ENCODE measurements around the gene TP63. TPM values are rescaled to one million over a fixed set of nuclear protein-coding genes. Genes with fewer than 3 reads are reported as not detected.

Gene TP63
- polyA plus RNA-seq, 3 donors: 0.03 to 0.22 (median 0.16) TPM

DNA sequence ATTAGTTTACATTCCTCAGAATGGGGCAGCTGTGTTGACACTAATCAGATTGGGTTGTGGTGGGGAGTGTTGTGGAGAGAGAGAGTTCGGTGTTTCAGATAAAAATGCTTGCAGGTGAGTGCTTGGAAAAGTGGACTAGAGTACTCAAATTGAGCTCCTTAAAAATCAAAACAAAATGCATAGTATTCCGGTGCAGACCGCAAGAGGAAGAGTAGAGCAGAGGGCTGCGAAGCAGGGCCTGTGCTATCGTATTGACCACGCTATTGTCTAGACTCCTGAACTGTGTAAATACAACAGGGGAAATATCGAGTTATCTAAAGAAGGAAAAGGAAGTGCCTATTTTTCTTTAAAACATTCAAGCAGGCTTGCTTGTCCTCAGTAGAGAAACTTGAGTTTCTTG is 159.5 kb downstream of the TP63 start:
- H3K27ac ChIP-seq (ENCODE audit: low read depth, low read length): no peak overlapping the region
- 30 to 49% (median 42%) methylated on average over 7 of the region's 7 CpGs for WGBS, 3 donors

DNA sequence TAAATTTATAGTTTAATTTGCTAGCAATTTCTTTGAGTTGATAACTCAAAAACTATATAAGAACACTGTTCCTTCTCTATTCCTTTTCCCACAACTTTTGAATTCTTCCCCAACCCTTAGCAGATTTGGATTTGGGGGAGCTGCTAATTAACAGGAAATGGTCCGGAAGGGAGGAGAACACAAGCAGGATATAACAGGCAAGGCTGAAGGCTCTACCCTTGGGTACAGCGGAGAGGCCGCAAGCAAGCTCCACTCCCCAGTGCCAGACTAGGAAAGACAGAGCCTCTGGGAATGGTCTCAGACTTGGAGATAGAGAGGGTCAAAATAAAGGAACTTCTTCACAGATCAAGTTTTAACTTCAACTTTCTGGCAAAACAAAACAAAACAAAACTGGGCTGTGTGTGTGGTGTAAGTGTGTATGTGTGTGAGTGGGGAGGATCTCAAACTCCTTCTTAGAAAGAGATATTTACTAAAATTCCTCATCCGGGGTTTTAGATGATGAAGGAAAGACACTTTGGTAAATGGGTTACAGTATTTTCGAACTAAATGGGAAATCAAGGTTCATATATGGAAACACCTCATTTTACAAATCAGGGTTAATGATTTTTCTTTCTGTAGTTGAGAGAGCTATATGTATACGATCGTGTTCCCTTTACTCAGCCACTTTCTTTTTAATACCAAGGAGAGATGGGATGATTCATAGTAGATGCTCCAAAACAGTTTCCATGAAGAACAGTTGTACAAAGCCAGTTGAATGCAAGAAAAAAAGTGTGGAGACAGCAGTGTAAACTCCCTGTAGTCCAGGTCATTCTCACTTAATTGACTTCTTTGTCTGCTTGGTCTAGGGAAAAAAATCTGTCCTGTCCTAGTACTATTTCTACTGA is 161.1 kb downstream of the TP63 start:
- no peak overlapping the region for H3K27ac ChIP-seq (ENCODE audit: low read depth, low read length)
- 75 to 92% (median 84%) methylated on average over 7 of the region's 7 CpGs for WGBS, 3 donors

DNA sequence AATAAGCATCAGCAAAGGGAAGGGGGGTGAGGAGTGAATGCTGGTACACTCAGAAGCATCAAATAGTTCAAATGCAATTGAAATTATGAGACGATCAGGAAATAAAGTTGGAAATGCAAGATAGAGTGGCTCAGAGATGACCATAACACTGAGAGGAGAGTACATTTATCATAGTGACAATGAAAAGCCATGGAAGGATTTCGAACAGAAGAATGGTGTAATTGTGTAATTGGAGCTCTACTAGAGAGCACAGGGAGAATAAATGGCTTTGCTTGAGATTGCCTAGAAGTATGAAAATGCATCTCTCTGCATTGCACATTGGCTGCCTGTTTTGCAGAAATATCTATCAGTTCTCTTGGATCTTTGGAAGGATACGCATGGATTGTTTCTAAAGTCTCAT is 163.3 kb downstream of the TP63 start:
- WGBS, 3 donors: 75 to 76% (median 75%) methylated on average over 3 of the region's 3 CpGs
- no peak overlapping the region for H3K27ac ChIP-seq (ENCODE audit: low read depth, low read length)

DNA sequence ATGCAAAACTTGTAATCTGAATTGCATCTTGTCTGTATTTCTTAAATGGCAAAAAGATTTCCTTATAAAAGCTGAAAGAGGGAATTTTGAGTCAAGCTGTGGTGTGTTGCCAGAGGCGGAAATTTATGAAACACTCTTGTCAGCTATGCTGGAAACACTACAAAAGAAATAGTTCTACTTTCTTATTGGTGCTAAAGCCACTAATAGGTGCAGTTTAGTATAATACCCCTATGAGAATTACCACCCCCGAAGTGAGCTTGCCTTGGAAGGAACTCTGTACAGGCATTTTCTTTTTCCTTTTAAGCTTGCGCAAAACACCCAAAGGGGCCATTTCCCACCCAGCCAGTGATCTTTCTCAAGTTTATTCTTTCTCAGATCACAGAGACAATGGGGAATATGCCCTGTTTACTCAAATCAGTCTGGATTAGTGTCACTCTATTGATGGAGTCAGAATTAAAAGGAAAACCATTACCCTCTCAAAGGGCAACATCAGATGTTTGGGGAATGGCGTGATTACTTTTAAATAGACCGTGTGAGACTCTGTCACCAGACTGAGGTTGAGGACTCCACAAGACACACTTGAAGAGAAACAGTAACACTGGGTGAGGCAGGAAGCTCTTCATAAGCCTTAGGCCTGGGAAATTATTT is 166.0 kb downstream of the TP63 start:
- 73 to 79% (median 76%) methylated on average over 5 of the region's 5 CpGs for WGBS, 3 donors
- H3K27ac ChIP-seq (ENCODE audit: low read depth, low read length): no peak overlapping the region

DNA sequence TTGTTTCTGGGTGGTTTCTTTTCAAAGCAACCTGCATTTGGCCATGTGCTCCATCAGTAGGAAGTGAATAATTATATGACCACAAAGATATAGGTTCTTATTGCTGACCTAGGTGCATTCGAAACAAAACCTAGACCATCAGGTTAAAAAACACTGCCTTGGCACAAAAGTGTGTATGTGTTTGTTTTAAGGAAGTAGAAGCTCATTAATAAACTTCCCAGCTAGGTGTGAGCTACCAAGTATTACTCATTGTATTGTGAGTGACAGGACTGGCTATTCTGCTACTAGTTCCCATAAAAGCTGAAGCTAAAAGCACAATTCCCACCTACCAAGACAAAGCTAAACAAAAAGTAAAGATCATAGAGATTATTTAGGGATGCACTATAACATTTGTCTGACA is 168.2 kb downstream of the TP63 start:
- 58 to 71% (median 67%) methylated on average over 1 of the region's 1 CpG for WGBS, 3 donors
- H3K27ac ChIP-seq (ENCODE audit: low read depth, low read length): no peak overlapping the region

DNA sequence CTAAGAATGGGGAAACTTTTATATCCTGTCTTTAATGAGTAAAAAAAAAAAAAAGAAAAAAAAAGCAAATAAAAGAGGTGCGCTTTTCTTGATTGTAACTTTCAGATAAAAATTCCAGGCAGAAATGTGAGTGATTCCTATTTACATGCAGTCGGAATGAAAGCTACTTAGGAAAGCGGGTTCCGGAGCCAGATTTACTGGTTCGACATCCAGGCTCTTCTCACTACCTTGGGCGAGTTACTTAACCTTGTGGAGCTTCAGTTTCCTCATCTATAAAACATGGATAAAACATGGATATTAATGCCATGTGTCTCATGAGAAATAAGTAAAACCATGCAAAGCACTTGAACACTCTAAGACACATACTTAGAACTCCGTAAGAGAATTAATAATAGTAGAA is 169.2 kb downstream of the TP63 start:
- WGBS, 3 donors: 93 to 96% (median 95%) methylated on average over 7 of the region's 7 CpGs
- H3K27ac ChIP-seq (ENCODE audit: low read depth, low read length): no peak overlapping the region

DNA sequence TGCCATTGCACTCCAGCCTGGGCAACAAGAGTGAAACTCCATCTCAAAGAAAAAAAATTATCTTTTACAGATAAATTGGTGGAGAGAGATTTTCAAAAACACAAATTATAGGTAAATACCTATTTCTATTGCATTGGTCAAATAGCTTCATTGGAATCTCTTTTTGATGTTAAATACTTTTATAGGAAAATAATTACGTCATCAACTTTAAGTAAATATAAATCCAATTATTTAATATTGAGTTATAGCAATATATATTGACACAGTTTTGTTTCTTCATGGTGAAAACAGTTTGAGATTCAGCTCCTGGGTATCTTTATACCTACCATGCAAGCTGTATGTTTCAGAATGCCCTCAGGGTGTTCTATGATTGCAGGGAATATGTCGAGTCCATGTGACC is 172.1 kb downstream of the TP63 start:
- H3K27ac ChIP-seq (ENCODE audit: low read depth, low read length): no peak overlapping the region
- 92 to 96% (median 95%) methylated on average over 2 of the region's 2 CpGs for WGBS, 3 donors

DNA sequence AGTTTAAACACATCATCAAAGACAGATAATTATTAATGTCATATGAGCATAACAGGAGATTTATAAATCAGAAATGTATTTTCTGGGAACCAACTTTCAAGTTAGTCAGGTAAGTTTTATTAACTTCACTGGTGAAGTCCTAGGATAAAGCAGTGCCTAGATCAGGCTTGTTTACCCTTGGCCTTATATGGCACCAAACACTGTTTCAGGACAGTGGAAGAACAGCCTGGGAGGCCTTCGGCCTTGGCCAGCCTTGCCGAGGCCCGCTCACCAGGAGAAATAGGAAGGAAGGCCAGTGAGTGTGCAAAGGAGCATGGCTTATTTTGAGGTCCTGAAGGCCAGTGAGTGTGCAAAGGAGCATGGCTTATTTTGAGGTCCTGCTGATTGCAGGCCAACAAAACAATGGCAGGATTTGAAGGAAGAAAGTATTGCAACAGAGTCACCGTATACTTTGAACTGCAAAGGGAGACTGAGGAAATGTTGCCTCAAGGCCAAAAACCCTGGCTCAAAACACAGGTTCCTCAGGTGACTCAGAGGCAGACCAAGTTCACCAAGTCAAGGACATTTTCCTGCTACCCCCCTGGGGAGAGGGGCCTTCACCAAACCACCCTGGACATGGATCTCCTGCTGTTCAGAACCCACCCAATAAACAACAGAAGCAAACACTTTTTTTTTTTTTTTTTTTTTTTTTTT is 174.3 kb downstream of the TP63 start:
- 66 to 84% (median 80%) methylated on average over 4 of the region's 4 CpGs for WGBS, 3 donors
- no peak overlapping the region for H3K27ac ChIP-seq (ENCODE audit: low read depth, low read length)

DNA sequence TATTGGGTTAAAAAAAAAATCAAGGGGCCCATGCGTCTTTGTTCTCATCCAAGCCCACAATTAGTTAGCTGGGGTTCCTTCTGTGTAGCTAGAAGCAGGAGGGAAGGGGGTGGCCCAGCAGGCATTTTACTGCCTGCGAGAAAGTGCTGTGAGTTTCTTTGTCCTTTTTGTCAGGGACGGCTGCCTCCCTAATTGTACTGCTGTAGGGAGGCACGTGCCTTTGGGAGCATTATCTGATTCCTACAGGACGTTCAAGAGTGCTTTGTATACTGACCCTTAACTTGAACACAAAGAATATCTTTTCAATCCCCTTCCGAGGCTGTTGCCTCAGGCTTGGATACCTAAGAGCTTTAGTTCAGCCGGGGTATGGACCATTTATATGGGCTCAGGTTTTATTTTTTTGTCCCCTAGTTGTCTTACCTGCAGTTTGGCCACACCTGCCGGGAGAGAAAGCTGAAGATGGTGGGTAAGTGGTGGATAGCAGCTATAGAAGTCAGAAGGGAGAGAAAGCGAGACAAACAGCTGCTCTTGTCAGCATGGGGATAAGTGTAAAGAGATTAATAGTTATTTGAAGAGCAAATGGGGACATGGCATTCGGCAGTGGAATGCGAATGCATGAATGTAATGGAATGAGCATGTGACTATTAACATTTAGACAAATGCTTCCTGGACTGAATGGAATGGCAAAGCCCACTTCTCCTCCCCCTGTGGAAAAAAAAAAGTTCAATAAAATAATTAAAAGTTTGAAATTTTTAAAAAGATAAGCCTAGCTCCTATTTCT is 175.2 kb downstream of the TP63 start:
- H3K27ac ChIP-seq (ENCODE audit: low read depth, low read length): no peak overlapping the region
- WGBS, 3 donors: 43 to 69% (median 67%) methylated on average over 11 of the region's 11 CpGs

DNA sequence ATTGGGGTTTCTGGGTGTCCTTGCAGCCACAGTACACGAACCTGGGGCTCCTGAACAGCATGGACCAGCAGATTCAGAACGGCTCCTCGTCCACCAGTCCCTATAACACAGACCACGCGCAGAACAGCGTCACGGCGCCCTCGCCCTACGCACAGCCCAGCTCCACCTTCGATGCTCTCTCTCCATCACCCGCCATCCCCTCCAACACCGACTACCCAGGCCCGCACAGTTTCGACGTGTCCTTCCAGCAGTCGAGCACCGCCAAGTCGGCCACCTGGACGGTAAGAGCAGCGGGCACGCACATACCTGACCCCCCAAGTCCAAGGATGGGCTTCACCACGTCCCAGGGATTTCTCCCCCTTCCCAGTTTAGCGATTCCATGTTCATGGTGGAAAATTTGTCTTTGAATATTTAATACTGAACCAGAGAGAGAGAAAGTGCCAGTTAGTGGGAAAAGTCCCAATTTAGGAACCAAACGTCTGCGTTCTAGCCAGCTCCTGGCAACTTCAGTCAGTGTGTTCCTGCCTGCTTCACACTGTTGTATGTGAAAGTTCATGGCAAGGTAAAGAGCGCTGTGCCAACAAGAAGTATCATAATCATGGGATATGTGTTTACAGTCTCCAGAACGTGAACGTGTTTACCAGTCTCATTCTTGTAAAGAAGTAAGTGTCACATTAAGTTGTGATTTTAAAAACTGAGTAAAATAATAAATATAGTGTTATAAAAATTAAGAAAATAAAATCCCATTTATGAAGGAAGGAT is 177.2 kb downstream of the TP63 start:
- 90 to 94% (median 90%) methylated on average over 29 of the region's 29 CpGs for WGBS, 3 donors
- H3K27ac ChIP-seq (ENCODE audit: low read depth, low read length): no peak overlapping the region

DNA sequence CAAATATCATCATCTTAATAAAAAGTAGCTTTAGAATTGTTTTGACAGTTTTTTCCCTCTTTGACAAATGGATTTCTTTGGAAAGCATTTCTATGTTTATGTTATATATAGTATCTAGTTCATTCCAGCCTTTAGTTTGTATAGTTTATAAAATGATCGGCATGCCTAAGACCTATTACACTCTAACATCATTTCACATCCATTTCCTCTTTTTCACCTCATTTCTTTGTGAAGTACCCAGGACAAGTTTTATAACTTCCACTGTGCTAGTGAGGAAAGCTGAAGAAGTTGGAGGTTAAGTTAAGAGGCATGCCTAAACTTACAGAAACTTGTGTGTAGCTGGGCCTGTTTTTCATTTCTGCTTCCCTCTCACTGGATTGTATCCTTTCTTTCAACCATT is 178.4 kb downstream of the TP63 start:
- no peak overlapping the region for H3K27ac ChIP-seq (ENCODE audit: low read depth, low read length)
- 54 to 67% (median 56%) methylated on average over 1 of the region's 1 CpG for WGBS, 3 donors

DNA sequence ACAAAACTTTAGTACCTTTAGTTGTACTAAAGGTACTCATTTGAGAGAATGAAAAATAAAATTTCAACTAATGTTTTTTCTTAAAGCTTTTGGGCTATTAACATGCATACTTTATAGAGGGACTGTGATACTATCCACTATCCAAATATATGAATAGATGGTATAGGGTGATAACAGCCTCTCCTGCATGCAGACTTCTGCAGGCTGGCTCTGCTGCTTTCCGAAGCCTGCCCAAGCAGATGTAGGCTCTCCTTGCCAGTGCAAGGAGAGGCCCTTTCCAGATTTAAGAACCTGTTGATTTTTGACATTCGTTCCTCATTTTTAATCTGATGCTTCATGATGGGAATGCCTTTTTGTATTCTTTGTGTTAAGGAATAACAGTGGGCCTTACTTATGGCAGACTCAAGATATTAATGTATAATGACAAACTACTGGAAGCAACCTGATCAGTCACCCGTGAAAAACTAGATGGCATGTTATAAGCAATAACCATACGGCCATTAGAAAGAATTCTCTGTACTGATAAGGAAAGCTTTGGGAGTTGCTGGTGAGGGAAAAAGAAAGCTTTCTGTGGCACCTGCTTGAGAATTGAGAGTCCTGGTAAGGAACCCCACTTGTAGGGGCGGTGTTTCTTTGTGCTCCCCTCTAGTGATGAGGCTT is 181.7 kb downstream of the TP63 start:
- 75 to 90% (median 87%) methylated on average over 5 of the region's 5 CpGs for WGBS, 3 donors
- no peak overlapping the region for H3K27ac ChIP-seq (ENCODE audit: low read depth, low read length)

DNA sequence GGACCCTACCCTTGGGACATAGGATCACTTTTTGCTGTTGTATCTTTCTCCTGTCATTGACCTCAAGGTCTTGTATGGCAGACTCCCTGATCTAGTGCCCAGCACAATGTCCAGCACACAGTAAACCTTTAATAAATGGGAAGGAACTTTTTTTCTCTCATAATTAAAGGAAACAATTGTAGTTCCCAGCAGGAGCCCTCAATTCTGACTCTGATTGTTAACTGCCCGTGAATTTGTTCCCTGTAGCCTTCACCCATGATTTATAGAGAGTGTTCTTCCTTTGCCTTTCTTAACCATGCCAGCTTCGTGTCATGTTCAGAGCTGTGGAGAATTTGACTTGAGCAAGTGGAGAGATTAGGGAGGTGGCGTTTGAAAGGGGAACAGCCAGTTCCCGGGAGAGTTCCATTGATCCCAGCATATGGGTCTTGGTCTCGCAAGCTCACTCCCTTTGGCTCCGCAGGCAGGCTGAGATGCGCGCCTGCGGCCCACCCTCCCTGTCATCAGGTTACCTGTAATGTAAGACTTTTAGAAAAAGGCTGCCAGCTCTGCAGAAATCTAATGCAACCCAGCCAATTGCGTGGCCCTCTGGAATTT is 182.6 kb downstream of the TP63 start:
- 61 to 74% (median 72%) methylated on average over 10 of the region's 10 CpGs for WGBS, 3 donors
- no peak overlapping the region for H3K27ac ChIP-seq (ENCODE audit: low read depth, low read length)

DNA sequence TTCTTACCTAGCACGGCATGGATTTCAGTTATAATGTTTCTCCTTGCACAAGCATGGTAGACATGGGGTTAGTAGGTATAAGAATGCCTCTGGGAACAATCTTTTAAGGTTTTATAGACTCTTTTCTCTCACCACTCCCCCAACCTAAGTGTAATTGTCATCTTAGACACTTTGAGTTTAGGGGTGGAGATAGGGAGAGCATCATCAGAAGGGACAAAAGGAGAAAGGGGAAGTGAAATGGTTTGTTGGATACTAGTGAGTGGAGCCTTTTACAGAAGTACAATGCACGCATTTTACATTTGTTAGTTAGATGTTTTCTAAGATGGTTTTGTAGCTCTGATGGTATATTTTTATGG is 189.2 kb downstream of the TP63 start:
- 85 to 95% (median 88%) methylated on average over 2 of the region's 2 CpGs for WGBS, 3 donors
- H3K27ac ChIP-seq (ENCODE audit: low read depth, low read length): no peak overlapping the region

DNA sequence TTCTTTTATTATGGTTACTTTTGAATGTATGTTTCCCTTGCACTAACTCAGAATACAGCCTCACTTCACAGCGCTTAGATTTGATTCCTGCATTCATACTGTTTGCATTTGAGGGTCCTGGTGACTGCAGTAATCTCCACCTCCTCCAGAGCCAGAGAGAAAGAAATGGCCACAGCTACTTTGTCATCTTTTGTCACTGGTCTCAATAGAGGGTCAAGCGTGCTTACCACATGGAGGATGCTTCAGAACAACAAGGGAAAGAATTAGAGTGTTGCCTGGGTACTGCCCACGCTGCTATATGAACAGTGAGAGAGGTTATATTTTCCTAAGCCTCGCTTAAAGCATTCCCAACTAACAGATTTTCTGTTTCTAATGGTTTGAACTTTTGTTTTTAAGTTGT is 190.1 kb downstream of the TP63 start:
- 51 to 67% (median 62%) methylated on average over 4 of the region's 4 CpGs for WGBS, 3 donors
- no peak overlapping the region for H3K27ac ChIP-seq (ENCODE audit: low read depth, low read length)

DNA sequence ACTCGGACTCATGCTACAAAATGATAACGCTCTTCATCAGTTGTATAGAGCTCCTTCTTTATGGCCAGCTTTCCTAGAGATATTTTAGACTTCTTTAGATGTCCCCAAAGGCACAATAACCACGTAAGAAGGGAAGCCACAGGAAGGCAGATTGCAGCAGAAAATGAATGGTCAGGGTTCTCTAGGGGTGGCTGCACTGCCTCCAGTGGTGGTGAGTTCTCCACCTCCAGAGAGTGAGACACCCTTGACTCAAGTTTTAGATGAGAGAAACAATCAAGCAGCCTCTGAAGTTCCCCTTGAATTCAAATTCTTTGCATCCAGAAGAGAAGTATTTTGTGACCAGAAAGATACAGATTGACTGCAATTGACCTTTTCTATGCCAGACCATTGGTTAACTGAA is 191.5 kb downstream of the TP63 start:
- 66 to 72% (median 70%) methylated on average over 3 of the region's 3 CpGs for WGBS, 3 donors
- H3K27ac ChIP-seq (ENCODE audit: low read depth, low read length): no peak overlapping the region

DNA sequence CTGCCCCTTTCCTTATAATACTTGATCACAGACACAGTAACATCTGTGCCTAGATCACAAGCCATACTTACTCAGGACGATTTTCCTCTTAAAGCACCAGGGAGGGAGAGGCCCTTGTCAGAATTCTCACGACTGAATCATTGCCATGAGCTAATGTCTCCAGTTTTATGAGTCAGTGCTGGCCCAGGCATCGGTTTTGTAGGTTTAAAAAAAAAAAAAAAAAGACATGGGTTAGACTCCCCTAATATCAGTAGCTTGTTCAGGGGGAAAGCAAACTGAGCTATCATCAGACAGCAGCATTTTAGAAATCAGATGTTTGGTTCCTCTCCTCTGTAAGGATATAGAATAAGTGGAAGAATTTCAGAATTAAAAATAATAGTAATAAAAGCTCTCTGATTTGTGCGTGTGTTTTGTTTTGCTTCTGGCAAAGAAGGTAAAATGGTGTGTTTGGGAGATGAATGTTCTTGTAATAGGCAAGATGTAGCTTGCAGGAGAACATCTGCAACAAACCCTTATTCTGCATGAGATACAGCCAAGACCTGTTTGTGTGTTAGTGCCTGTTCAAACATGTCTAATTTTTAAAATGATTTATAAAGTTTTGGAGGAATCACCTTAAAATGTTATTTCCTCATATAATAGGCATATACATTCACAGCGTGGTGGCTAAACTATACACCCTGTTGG is 193.6 kb downstream of the TP63 start:
- no peak overlapping the region for H3K27ac ChIP-seq (ENCODE audit: low read depth, low read length)
- 54 to 59% (median 55%) methylated on average over 5 of the region's 5 CpGs for WGBS, 3 donors
